ENCODE measurements around the gene PMPCA.

DNA sequence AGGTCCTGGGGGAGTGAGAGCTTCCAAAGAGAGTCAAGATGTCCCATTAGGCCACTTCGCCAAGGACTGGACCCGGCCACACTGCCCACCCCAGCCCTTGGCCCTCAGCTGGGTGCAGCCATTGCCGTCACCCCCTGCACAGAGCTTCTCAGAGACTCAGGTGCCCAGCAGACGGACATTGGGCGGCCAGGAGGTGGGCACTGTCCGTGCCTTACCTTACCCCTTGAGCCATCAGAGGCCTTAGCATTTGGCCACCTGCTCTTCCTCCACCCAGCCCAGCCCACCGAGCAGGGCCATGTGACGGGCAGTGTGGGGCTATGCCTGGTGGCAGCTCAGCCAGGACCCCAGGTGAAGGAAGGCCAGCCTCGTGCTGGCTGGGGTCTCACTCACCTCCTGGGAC, 43.6 kb upstream of the PMPCA start:
- TF ChIP-seq, protein P1, sequence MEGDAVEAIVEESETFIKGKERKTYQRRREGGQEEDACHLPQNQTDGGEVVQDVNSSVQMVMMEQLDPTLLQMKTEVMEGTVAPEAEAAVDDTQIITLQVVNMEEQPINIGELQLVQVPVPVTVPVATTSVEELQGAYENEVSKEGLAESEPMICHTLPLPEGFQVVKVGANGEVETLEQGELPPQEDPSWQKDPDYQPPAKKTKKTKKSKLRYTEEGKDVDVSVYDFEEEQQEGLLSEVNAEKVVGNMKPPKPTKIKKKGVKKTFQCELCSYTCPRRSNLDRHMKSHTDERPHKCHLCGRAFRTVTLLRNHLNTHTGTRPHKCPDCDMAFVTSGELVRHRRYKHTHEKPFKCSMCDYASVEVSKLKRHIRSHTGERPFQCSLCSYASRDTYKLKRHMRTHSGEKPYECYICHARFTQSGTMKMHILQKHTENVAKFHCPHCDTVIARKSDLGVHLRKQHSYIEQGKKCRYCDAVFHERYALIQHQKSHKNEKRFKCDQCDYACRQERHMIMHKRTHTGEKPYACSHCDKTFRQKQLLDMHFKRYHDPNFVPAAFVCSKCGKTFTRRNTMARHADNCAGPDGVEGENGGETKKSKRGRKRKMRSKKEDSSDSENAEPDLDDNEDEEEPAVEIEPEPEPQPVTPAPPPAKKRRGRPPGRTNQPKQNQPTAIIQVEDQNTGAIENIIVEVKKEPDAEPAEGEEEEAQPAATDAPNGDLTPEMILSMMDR (IDR thresholded peaks at IDR 0.05; ENCODE audit: insufficient read depth, low read length, poor library complexity, severe bottlenecking) = no peak
- TF ChIP-seq EZH2phosphoT487 (conservative IDR thresholded peaks at IDR 0.05; ENCODE audit: low read length) = no peak

Measured in SU-DHL-6 (cell line).